ENCODE measurements around the gene PIK3AP1.
A peak's percentile ranks its signal among the peaks of the same experiment; 100 is the strongest.

The PIK3AP1 gene

GRCh38 chr10:96672481-96673175 lies 47.7 kb downstream of the PIK3AP1 start:
- DNase-seq (ENCODE audit: low read depth in 2 of 3, low spot score in 2 of 3) = no peak

GRCh38 chr10:96671211-96671890 lies 49.0 kb downstream of the PIK3AP1 start:
- DNase-seq (ENCODE audit: low read depth in 2 of 3, low spot score in 2 of 3) = no peak

- no peak for DNase-seq (ENCODE audit: low read depth in 2 of 3, low spot score in 2 of 3)
These were observed 49.5 kb downstream of the PIK3AP1 start for GRCh38 chr10:96670786-96671185.

- DNase-seq (ENCODE audit: low read depth in 2 of 3, low spot score in 2 of 3) = no peak
These were observed 52.9 kb downstream of the PIK3AP1 start for GRCh38 chr10:96667401-96667800.

- no peak for DNase-seq (ENCODE audit: low read depth in 2 of 3, low spot score in 2 of 3)
These were observed 53.6 kb downstream of the PIK3AP1 start for GRCh38 chr10:96666741-96667140.

GRCh38 chr10:96665306-96665705 lies 55.0 kb downstream of the PIK3AP1 start:
- no peak for DNase-seq (ENCODE audit: low read depth in 2 of 3, low spot score in 2 of 3)

- DNase-seq (ENCODE audit: low read depth in 2 of 3, low spot score in 2 of 3) = no peak
These were observed 55.8 kb downstream of the PIK3AP1 start for GRCh38 chr10:96664563-96664962.

- no peak for DNase-seq (ENCODE audit: low read depth in 2 of 3, low spot score in 2 of 3)
These were observed 56.5 kb downstream of the PIK3AP1 start for GRCh38 chr10:96663797-96664196.

- no peak for DNase-seq (ENCODE audit: low read depth in 2 of 3, low spot score in 2 of 3)
These were observed 58.7 kb downstream of the PIK3AP1 start for GRCh38 chr10:96661632-96662031.

GRCh38 chr10:96660297-96660696 lies 60.0 kb downstream of the PIK3AP1 start:
- DNase-seq (ENCODE audit: low read depth in 2 of 3, low spot score in 2 of 3) = no peak

GRCh38 chr10:96658844-96659243 lies 61.5 kb downstream of the PIK3AP1 start:
- DNase-seq (ENCODE audit: low read depth in 2 of 3, low spot score in 2 of 3) = no peak

- no peak for DNase-seq (ENCODE audit: low read depth in 2 of 3, low spot score in 2 of 3)
These were observed 62.9 kb downstream of the PIK3AP1 start for GRCh38 chr10:96657385-96657784.

- no peak for DNase-seq (ENCODE audit: low read depth in 2 of 3, low spot score in 2 of 3)
These were observed 63.5 kb downstream of the PIK3AP1 start for GRCh38 chr10:96656839-96657238.

- no peak for DNase-seq (ENCODE audit: low read depth in 2 of 3, low spot score in 2 of 3)
These were observed 64.1 kb downstream of the PIK3AP1 start for GRCh38 chr10:96656198-96656577.

- DNase-seq (ENCODE audit: low read depth in 2 of 3, low spot score in 2 of 3) = no peak
These were observed 64.7 kb downstream of the PIK3AP1 start for GRCh38 chr10:96655461-96656197.

GRCh38 chr10:96651998-96652431 lies 68.3 kb downstream of the PIK3AP1 start:
- DNase-seq (ENCODE audit: low read depth in 2 of 3, low spot score in 2 of 3) = peak in 1 of 3 experiments; percentile 37

GRCh38 chr10:96650958-96651357 lies 69.4 kb downstream of the PIK3AP1 start:
- DNase-seq (ENCODE audit: low read depth in 2 of 3, low spot score in 2 of 3) = no peak

GRCh38 chr10:96648297-96648696 lies 72.0 kb downstream of the PIK3AP1 start:
- no peak for DNase-seq (ENCODE audit: low read depth in 2 of 3, low spot score in 2 of 3)

- DNase-seq (ENCODE audit: low read depth in 2 of 3, low spot score in 2 of 3) = no peak
These were observed 72.8 kb downstream of the PIK3AP1 start for GRCh38 chr10:96647466-96647865.

- DNase-seq (ENCODE audit: low read depth in 2 of 3, low spot score in 2 of 3) = no peak
These were observed 73.6 kb downstream of the PIK3AP1 start for GRCh38 chr10:96646751-96647166.

GRCh38 chr10:96646301-96646700 lies 74.0 kb downstream of the PIK3AP1 start:
- DNase-seq (ENCODE audit: low read depth in 2 of 3, low spot score in 2 of 3) = no peak

- no peak for DNase-seq (ENCODE audit: low read depth in 2 of 3, low spot score in 2 of 3)
These were observed 75.1 kb downstream of the PIK3AP1 start for GRCh38 chr10:96645191-96645721.

Measured in activated CD8-positive, alpha-beta memory T cell treated with anti-CD3 and anti-CD28 coated beads for 48 hours (primary cell).